GM19324 (cell line): Measurements from ENCODE around the gene SLAMF8.

ENCODE experiments used
- ATAC-seq: cut with Tn5 transposase; IDR thresholded peaks from one replicate; pipeline ENCODE4 v1.9.1; 2021; ENCODE audit warnings: mild to moderate bottlenecking, moderate library complexity; ENCODE audit not compliant: unreplicated experiment, low FRiP score

SLAMF8 gene

DNA sequence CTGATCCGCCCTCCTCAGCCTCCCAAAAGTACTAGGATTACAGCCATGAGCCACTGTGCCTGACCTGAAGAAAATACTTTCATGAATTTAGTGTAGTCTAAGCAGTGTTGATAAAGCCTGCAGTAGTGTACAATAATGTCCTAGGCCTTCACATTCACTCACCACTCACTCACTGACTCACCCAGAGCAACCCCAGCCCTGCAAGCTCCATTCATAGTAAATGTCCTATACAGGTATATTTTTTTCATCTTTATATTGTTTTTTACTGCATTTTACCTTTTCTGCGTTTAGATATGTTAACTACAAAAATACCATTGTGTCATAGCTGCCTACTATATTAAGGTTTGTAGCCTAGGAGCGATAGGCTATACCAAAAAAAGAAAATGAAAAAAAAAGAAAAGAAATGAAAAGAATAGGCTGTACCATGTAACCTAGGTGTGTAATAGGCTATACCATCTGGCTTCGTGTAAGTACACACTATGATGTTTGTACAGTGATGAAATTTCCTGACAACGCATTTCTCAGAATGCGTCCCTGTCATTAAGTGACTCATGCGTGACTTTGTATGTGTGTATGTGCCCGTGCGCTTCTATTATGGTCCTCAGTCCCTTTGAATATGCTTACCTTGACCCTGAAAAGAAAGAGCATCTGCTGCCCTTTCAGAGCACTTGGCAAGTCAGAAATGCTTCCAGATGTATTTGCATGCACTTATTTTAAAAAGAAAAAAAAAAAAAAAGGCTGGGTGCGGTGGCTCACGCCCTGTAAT lies 9.2 kb upstream of the SLAMF8 start:
- ATAC-seq, result no peak

DNA sequence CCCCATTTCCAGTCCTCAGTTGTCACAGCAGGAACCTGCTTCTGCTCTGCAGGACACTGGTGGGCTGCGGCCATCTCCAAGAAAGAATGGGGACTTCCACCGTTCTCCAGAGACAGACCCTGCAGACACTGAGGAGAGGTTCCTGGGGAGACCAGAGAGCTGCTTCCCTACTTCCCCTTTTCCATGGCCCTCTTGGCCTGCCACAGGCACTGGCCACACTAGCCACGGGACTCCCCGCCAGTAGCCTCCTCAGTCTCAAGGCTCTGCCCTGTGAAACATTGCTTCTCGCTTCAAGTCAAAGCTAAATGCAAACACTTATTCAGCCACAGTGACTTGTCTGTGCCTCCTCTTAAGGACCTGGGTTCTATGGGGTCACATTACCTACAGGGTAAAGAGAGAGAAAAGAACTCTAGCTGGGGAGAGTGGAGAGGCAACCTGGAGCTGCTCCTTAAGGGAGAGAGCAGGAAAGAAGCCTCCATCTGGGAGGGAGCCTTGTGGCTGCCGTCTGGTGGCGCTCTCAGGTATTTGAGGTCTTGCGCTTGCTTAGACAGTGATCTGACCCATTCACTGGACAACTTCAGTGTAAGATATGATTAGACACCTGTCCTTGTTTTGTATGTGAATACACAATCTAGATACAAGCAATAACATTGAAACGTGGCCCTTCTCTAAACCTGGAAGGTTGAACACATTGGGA lies 5.4 kb upstream of the SLAMF8 start:
- ATAC-seq, result no peak

DNA sequence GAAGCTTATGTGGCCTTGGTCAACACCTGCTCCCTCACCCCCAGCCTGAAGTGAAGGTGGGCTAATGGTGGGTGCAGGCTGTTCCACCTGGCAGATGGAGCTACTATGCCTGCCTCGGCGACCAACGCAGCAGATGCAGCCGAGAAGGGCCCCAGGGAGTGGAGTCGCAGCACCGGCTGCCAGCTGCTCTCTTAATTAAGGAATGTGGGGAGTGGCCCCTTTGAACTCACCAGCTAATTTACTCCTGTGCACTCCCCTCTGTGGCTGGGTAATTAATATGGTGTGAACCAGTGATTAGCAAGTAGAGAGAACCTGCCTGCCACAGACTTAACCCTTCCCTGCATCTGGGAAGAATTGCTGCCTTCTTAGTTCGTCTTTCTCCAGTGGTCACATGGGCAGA lies 3.3 kb upstream of the SLAMF8 start:
- no peak for ATAC-seq

DNA sequence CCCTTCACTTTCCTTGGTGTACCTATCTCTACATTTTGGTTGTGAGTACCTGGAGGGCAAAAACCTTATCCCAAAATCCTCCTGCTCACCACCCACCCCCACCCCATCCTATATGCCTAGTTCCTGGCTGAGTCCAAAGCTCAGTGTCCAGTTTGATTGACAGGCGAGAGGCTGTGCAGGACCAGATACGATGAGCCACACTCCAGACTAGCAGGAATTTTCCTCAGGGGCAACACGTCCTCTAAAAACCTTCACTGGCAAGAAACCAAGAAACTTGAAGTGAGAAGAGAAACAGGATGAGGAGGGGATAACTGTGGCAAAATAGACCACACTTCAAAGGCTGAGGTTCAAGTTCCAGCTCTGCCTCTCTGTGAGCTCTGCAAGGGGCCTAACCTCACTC lies 1.1 kb upstream of the SLAMF8 start:
- no peak for ATAC-seq

DNA sequence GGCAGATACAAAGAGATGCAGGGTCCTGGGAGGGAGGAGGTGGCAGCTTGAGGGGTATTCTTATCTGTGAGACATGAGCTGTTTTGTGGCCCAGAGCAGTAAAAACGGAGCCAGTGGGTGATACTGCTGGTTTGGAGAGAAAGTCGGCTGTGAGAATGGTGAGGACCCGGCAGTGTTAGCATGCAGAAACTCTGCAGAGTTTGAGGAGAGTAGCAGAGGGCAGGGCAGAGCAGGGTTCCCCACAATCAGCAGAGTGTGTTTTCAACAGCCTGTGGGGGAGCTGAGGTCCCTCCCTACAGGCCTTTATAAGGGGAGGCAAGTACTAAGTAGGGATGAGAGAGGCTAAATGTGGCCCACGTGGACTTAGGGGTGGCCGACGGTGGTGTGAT lies 423 bp downstream of the SLAMF8 start:
- no peak for ATAC-seq

DNA sequence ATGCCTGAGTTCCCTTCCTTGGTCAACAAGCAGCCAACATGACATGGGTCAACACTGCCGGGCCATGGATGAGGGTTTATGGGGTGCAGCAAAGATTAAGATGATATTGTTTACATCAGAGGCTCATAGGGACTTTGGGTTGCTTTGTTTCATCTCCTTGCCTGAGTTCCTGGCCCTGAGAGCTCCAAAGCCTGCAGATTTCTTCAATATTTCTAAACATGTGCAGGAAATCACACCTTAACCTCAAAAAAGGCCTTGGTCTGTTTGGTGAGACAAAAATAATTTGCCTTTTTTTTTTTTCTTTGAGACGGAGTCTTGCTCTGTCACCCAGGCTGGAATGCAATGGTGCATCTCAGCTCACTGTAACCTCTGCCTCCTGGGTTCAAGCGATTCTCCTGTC lies 876 bp downstream of the SLAMF8 start:
- ATAC-seq, result no peak

DNA sequence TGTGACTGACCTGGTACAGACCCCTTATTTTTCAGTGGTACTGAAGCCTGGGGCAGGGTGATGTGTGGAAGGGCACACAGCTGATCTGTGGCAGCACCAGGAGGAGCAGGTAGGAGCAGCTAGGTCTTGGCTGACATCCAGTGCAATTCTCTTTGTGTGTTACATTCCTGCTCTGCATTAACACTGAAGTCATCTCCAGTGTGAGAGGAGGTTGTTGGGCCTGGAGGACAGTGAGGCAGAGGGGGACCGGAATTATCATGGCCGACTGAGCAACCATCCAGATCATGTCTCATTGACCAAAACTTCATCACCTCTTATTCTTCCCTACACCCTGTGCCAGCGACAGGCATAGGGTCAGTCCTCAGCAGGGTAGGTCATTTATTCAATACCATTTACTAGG lies 1.5 kb downstream of the SLAMF8 start:
- ATAC-seq, result no peak

DNA sequence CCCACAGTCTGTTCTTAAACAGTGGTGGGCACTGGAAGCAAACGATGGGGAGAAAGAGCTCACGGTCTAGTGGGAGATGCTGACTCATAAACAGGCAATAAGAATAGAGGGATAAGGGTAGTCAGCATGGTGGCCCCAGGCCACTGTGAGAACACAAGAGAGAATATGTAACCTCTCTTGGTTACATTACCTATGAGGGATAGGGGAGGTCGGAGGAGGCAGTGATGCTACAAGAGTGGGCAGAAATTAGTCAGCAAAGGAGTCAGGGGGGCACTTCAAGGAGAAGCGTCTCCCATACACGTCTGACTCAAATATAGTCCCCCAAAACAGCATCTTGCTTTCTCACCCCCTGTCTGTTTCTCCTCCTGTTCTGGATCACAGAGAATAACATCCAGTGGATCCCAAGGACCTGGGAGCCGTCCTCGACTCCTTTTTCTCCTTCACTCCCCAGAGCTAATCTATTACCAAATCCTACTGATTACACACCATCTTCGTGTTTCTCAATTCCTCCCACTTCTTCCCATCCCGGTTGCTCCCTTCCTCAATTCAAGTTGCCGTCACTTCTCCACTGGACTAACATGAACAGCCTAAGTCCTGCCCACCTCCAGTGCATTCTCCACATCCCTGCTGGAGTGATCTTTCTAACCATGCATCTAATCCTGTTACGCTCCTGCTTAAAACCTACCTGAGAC lies 2.1 kb downstream of the SLAMF8 start:
- ATAC-seq, result no peak

DNA sequence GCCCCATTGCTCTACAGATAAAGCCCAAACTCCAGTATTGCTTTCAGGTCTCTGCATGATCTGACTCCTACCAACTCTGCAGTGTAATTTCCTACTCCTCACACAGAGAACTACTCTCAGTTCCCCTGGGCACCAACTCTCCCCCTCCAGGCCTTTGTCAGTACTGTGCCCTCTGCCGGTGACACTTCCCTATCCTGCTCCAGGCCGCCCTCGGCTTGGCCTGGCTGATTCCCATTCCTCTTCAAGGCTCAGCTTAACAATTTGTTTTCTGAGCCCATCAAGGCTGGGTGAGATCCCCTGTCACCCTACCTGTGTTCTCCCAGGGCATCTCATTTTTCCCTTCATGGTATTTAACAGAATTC lies 2.6 kb downstream of the SLAMF8 start:
- no peak for ATAC-seq

DNA sequence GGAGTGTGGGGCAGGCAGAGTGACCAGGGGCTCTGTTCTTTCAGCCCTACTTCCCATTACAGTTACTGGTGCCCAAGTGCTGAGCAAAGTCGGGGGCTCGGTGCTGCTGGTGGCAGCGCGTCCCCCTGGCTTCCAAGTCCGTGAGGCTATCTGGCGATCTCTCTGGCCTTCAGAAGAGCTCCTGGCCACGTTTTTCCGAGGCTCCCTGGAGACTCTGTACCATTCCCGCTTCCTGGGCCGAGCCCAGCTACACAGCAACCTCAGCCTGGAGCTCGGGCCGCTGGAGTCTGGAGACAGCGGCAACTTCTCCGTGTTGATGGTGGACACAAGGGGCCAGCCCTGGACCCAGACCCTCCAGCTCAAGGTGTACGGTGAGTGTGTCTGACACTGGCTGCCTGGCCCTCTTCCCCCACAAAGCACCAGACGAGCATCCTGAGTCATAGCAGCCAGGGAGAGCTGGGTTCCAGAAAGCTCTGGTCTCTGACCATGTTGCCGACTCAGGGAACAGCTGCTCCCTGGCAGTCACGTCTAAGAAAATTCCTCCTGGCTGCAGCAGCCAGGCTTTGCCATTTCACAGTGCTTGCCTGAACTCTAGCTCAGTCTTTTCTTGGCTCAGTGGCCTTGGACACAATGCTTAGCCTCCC lies 3.3 kb downstream of the SLAMF8 start:
- no peak for ATAC-seq

DNA sequence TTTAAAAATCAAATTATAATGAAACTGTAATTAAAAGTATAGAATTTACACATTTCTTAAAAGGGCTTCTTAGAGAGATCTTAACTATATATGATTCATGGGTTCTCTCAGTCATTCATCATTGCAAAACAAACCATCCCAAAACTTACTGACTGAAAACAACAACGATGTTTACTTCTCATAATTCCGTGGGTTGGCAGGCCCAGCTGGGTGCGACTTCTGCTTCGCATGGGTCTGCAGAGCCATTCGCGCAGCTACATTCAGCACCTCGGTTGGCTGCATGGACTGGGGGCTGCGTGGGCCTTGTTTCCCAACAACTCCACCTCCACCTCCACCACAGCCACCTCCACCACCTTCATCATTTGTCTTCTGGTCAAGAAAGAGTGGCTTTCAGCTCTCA lies 4.0 kb downstream of the SLAMF8 start:
- ATAC-seq, result no peak

DNA sequence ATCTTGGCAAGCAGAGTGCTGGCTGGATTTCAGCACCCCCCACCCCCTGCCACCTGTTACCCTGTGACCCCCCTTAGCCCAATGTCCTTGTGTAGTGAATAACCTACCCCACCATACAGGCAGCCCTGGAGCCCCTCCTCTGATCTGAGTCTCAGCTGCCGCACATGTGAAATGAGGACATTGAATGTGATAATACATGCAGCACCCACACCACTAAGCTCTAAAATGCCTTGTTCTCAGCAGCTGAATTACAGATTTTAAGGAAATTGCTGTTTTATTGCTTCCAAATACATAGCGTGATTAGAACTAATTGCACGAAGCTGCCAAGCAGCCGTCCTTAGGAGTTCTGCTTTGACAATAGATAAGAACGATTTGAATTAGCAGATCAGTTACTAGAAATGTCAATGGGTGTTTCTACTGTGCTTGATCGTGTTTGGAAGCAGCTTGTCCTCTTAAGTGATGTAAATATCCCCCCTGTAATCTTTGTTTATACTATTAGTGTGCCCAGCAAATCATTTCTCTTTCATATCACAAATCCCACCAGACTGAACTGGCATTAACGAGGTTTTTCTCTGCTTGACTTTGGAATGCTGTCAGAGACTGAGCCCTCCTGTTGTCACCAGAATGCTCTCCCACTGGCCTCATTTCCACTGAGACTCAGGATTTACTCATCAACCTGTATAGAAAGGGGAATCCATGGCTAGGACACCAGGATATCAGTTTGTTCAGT lies 4.9 kb downstream of the SLAMF8 start:
- no peak for ATAC-seq

DNA sequence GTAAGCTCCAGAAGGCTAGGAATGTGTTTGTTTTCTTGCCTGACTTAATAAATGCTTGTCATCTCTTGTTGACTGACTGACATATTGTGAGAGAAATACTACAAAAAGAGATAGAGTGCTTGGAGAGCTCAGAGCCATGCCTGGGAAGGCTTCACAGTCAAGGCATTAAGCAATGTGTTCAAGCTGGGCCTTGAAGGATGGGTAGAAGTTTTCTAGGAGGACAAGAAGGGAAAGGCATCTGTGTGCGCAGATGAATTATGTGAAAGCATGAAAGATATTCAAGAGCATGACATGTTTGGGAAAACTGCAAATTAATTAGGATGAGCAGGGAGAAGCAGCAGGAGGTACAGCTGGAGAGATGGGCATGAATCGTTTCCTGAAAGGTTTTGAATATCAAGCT lies 5.6 kb downstream of the SLAMF8 start:
- no peak for ATAC-seq

DNA sequence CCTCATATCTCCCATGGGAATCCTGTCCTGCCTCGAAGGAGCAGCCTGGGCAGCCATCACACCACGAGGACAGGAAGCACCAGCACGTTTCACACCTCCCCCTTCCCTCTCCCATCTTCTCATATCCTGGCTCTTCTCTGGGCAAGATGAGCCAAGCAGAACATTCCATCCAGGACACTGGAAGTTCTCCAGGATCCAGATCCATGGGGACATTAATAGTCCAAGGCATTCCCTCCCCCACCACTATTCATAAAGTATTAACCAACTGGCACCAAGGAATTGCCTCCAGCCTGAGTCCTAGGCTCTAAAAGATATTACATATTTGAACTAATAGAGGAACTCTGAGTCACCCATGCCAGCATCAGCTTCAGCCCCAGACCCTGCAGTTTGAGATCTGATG lies 8.7 kb downstream of the SLAMF8 start:
- ATAC-seq, result no peak

DNA sequence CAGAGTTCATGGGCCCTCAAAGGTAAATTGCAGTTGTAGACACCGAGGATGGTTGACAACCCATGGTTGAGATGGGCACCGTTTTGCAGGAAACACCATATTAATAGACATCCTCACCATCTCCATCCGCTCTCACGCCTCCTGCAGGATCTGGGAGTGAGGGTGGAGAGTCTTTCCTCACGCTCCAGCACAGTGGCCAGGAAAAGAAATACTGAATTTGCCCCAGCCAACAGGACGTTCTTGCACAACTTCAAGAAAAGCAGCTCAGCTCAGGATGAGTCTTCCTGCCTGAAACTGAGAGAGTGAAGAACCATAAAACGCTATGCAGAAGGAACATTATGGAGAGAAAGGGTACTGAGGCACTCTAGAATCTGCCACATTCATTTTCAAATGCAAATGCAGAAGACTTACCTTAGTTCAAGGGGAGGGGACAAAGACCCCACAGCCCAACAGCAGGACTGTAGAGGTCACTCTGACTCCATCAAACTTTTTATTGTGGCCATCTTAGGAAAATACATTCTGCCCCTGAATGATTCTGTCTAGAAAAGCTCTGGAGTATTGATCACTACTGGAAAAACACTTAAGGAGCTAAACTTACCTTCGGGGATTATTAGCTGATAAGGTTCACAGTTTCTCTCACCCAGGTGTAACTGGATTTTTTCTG lies 9.3 kb downstream of the SLAMF8 start:
- ATAC-seq, result no peak

DNA sequence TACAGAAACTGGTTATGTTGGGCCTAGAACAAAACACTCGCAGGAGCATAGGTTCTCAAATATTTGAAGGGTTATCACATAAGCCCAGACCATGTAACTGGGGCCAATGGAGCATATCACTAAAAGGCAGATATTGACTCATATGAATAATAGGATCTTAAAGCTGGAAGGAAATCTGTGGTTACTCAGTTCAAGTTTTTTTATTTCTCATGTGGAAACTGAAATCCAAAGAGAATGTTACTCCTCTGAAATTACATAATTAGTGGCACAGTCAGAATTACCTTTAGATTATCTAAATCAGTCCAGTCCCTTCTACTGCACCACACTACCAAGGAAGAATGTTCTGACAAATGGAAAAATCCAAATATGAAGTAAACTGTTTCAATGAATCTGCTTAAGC lies 12.0 kb downstream of the SLAMF8 start:
- no peak for ATAC-seq

DNA sequence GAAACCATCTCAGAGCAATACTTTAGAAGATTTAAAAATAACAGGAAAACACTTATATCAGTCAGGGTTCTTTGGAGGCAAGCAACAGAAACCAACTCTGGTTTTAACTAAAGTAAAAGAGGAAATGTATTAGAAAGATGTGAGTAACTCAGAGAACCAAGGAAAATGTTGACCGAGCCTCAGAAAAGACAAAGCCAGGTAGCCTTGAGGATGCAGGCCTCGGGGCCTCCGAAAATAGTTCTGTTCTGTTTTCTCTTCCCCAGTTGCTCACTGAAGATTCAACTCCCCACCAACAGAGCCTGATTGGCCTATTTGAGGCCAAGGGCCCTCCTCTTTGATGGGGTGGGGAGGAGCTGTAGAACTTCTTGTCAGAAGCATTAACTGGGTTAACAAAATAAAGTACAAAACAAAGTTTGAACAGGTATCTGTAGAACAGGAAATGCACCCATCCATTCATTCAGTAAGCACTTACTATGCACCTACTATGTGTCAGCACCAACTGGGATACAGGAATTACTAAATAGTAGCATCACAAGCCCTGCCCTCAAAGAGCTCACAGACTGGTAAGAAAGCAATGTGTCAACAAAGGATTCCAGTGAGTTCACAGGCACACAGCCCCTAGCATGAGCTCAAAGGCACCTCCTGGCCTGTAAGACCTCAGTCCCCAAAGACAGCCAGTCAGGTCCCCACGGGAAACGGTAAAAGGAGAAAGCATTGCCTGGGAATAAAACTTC lies 12.6 kb downstream of the SLAMF8 start:
- ATAC-seq, result no peak

DNA sequence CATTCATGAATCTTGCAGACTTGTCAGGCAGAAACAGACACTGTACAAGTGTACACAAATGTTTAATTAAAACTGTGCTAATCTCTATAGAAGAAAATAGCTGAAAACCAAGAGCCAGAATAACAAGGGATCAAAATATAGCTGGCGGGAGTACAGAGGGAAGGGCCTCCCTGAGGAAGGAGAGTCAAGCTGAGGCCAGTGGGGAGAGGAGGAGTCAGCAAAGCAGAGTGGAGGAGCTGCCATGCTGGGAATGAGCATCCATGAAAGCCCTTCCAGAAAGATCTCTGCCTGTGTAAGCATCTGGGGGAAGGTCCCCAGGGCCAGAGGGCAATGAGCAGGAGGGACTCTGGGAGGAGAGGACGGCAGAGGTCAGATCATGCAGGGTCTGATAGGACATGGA lies 15.1 kb downstream of the SLAMF8 start:
- ATAC-seq, result no peak

DNA sequence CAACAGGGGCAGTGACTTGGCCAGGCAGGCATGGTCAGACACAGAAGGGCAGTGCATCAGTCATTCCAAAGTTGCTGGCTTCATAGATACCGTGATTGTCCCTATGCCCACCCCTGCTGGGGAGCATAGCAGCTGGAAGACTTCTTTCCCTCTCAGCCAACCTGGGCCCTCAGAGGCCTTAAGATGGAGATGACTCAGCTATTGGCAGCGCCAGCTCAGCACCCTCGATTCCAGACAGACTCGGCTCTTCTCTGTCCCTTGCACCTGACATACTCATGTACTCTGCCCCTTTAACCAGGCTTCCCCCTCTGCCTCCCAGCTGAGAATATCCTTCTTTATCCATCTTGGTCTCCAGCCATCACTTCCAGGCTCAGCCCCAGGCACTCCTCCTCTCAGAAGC lies 16.8 kb downstream of the SLAMF8 start:
- ATAC-seq, result no peak
